ENCODE data around the gene PRKAG2.

The PRKAG2 gene

DNA sequence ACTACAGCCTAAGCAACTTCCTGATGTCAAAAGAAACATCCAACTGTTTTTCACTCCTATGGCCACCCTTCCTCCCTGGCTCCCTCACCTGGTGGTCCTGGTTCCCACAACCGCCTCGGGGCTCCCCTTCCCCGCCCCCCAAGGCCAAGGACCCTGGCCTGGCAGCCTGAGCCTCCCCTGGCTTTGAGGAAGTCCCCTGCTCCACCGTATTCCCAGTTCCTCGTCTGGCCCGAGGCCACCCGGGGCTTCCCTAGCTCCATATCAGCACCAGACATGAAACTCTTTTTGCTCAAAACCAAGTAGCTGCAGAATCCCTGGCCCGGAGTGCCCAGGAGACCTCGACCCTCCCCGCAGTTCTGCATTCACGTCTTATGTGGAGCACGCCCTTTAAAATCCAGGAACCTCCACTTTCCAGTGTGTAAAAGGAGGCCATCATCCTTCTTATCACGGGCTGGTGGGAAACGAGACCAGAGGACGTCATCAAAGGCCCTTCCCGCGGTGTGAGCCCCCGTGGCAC lies 82.9 kb downstream of the PRKAG2 start:
- H3K4me1 ChIP-seq (ENCODE audit: control insufficient read depth, insufficient read depth, low read length): peaks cover 30% of the 10 kb centered on the region
- no peaks in the 10 kb centered on the region for H3K9me3 ChIP-seq (ENCODE audit: control insufficient read depth, low read length)
- no peaks in the 10 kb centered on the region for H3K36me3 ChIP-seq (ENCODE audit: control insufficient read depth, insufficient read depth, low read length, severe bottlenecking)
- no peak overlapping the region for H3K4me3 ChIP-seq (ENCODE audit: low read length)
- no peaks in the 10 kb centered on the region for H3K27me3 ChIP-seq (replicated peaks; ENCODE audit: control insufficient read depth, insufficient read depth, low read length)
- DNase-seq (ENCODE audit: low read depth): no peak
- peak overlapping the region; percentile 12 for H3K9ac ChIP-seq (ENCODE audit: low read length)

DNA sequence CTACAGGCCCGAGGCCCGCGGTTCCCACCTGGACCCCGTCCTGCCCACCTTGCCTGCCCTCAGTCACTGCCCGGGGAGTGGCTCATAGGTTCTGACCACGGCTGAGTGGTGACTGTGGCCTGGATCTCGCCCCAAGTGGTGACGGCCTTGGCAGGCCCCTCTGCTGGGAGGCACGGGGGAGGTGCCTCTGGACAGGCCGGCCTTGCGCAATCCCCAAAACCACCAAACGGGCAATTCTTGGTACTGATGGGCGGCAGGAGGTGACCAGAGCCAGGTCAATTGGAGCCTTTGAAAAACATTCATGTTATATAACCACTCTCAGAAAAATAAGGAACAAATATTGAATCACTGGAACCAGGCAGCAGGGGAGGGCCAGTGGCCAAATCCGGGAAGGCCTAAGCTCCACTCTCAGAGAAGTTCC lies 83.4 kb downstream of the PRKAG2 start:
- no peaks in the 10 kb centered on the region for H3K9me3 ChIP-seq (ENCODE audit: control insufficient read depth, low read length)
- no peak for DNase-seq (ENCODE audit: low read depth)
- H3K4me3 ChIP-seq (ENCODE audit: low read length): no peak overlapping the region
- H3K36me3 ChIP-seq (ENCODE audit: control insufficient read depth, insufficient read depth, low read length, severe bottlenecking): no peaks in the 10 kb centered on the region
- peaks cover 30% of the 10 kb centered on the region for H3K4me1 ChIP-seq (ENCODE audit: control insufficient read depth, insufficient read depth, low read length)
- H3K27me3 ChIP-seq (replicated peaks; ENCODE audit: control insufficient read depth, insufficient read depth, low read length): no peaks in the 10 kb centered on the region
- peak overlapping the region; percentile 12 for H3K9ac ChIP-seq (ENCODE audit: low read length)

DNA sequence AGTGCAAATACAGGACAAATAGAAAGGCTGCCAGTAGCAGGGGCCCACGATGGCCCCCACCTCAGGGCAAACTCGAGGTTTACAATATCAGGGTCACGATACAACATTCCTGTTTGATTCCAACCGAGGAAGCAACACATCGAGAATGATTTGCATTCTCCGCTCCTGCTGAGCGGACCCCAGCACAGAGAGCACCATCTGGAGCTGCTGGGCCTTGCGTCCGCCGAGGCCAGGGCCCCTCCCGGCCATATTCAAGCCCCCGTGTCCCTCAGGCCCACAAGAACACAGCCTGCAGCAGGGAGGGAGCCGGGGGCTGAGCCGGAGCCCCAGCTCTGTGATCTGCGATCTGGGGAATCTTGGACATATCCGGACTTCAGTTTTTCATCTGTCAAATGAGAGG lies 84.3 kb downstream of the PRKAG2 start:
- no peaks in the 10 kb centered on the region for H3K9me3 ChIP-seq (ENCODE audit: control insufficient read depth, low read length)
- H3K27me3 ChIP-seq (replicated peaks; ENCODE audit: control insufficient read depth, insufficient read depth, low read length): peaks cover 5% of the 10 kb centered on the region
- H3K4me3 ChIP-seq (ENCODE audit: low read length): no peak overlapping the region
- no peak overlapping the region for H3K9ac ChIP-seq (ENCODE audit: low read length)
- DNase-seq (ENCODE audit: low read depth): no peak
- H3K4me1 ChIP-seq (ENCODE audit: control insufficient read depth, insufficient read depth, low read length): peaks cover 24% of the 10 kb centered on the region
- H3K36me3 ChIP-seq (ENCODE audit: control insufficient read depth, insufficient read depth, low read length, severe bottlenecking): no peaks in the 10 kb centered on the region

DNA sequence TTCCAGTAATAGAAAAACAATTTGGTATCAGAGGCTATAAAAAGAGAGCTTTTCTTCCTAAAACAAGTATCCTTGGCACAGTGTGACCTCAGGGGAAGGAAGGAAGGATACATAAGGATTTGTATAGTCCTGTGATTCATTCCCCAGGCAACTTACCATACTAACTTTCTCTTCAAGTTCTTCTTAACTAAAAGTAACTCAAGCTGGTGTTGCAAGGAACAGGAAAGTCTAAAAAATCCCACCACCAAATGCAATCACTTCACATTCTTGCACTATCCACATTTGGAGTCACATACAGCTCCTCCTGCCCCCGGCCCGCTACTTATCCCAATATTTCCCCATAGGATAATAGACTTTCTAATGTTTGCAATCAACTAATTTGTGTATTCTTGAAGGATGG lies 84.8 kb downstream of the PRKAG2 start:
- peak; percentile 6 for DNase-seq (ENCODE audit: low read depth)
- H3K36me3 ChIP-seq (ENCODE audit: control insufficient read depth, insufficient read depth, low read length, severe bottlenecking): no peaks in the 10 kb centered on the region
- H3K9me3 ChIP-seq (ENCODE audit: control insufficient read depth, low read length): no peaks in the 10 kb centered on the region
- peaks cover 10% of the 10 kb centered on the region for H3K27me3 ChIP-seq (replicated peaks; ENCODE audit: control insufficient read depth, insufficient read depth, low read length)
- H3K9ac ChIP-seq (ENCODE audit: low read length): no peak overlapping the region
- H3K4me1 ChIP-seq (ENCODE audit: control insufficient read depth, insufficient read depth, low read length): peaks cover 18% of the 10 kb centered on the region
- H3K4me3 ChIP-seq (ENCODE audit: low read length): no peak overlapping the region

DNA sequence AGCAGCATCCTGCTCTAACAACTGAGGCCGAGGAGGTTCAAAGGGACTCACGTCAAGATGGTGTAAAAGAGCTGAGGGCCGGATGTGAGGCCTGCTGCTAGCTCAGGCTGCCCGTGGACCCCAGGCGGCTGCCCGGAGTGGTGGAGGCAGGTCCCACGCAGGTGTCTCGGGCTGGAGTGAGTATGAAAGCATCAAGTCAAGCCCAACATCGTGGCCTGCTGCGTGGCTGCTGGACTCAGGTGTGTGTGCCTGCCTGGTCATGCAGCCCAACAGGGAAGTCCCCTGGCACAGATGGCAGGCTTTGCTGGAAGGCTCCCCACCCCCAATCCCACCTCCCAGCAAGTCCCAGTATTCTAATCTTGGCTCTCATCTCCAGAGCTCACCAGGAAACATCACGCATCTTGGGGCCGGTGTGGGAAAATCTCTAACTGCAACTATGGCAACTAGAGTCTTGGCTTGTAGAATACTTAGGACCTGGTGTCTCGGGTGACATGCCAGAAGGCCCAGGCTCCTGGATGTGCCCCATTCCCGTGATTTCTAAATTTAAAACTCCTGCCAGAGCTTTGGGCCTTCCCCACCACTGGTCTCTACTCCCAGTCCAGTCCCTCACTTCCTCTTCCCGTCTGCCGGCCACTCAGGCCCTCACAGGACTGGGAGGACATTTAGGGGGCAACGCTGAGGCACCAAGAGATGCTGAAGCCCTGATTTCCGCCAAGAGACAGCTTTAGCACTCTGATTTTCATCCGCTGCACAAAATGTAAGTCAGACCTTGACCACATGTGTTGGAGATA lies 85.9 kb downstream of the PRKAG2 start:
- peaks cover 14% of the 10 kb centered on the region for H3K27me3 ChIP-seq (replicated peaks; ENCODE audit: control insufficient read depth, insufficient read depth, low read length)
- peaks cover 8% of the 10 kb centered on the region for H3K4me1 ChIP-seq (ENCODE audit: control insufficient read depth, insufficient read depth, low read length)
- DNase-seq (ENCODE audit: low read depth): no peak
- no peaks in the 10 kb centered on the region for H3K9me3 ChIP-seq (ENCODE audit: control insufficient read depth, low read length)
- no peaks in the 10 kb centered on the region for H3K36me3 ChIP-seq (ENCODE audit: control insufficient read depth, insufficient read depth, low read length, severe bottlenecking)
- no peak overlapping the region for H3K4me3 ChIP-seq (ENCODE audit: low read length)
- H3K9ac ChIP-seq (ENCODE audit: low read length): no peak overlapping the region

DNA sequence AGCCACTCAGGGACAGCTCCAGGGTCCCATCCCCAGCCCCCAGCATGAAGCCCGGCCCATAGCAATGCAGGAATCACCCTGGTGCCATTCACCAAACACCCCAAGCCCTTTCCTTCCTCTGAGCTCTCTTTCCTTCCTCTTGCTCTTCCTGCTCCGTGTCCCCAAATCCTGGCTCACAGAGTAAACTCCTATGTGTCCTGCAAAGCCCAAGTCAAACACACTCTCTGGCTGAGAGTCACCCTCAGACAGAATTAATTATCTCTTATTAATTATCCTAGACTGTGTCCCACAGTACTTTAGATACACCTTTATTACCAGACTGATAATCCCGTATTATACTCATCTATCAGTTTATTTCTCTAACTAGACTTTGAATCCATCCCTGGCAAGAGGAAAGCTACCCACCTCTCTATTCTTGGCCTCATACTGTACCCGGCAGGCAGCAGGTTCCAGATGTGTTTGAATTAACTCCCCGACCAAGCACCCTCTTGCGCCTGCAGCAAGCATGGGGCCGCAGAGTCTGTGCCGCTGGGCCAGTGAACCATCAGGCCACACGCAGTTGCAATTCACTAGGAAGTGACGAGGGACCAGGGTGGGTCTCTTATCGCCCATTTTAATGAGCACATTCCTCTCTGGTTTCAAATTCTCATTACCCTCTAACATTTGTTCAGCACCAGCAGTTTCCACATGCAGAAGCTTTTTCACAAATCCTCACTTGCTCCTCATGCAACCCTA lies 86.7 kb downstream of the PRKAG2 start:
- Histone ChIP-seq H3K4me3 (ENCODE audit: low read length) (no peak overlapping the region), H3K9me3 (ENCODE audit: control insufficient read depth, low read length) (no peaks in the 10 kb centered on the region), H3K36me3 (ENCODE audit: control insufficient read depth, insufficient read depth, low read length, severe bottlenecking) (no peaks in the 10 kb centered on the region), H3K27me3 (replicated peaks; ENCODE audit: control insufficient read depth, insufficient read depth, low read length) (peaks cover 16% of the 10 kb centered on the region), H3K9ac (ENCODE audit: low read length) (no peak overlapping the region), H3K4me1 (ENCODE audit: control insufficient read depth, insufficient read depth, low read length) (peaks cover 7% of the 10 kb centered on the region)
- no peak for DNase-seq (ENCODE audit: low read depth)

DNA sequence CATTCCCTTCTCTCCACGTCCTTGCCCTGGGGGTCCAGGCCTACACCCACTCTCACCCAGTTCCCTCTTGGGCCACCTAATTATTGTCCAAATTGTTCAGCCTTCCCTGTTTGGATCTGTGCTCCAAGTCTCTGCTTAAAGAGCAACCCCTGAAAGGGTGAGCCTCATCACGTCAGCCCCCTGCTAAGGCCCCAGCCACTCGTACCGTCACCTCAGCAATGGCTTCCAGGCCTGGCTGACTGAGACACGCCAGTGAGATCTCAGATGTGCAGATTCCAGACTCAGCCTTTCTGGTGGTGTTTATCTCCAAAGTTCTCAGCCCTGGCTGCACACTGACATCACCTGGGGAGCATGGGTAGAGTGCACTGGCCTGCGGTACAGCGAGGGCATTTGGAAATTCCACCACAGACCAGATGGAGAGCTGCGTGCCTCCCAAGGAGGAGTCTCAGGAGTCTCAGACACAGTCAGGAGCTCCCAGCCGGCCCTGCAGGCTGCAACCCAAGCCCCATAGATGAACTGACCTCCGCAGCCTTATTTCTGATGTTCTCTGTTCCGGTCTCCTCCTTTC lies 87.5 kb downstream of the PRKAG2 start:
- no peak overlapping the region for H3K9ac ChIP-seq (ENCODE audit: low read length)
- no peak for DNase-seq (ENCODE audit: low read depth)
- no peak overlapping the region for H3K4me3 ChIP-seq (ENCODE audit: low read length)

DNA sequence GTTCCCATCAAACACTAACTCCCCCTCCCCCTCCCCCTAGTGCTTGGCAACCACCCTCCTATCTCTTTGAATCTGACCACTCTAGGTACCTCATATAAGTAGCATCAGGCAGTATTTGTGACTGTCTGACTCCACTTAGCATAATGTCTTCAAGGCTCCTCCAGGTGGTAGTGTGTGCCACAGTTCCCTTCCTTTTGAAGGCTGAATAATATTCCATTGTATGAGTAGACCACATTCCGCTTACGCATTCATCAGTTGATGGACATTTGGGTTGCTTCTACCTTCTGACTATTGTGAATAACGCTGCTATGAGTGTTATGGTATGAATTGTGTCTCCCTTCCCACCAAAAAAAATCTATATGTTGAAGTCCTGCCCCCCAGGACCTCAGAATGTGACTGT lies 89.6 kb downstream of the PRKAG2 start:
- Histone ChIP-seq H3K27me3 (replicated peaks; ENCODE audit: control insufficient read depth, insufficient read depth, low read length) (peaks cover 16% of the 10 kb centered on the region), H3K36me3 (ENCODE audit: control insufficient read depth, insufficient read depth, low read length, severe bottlenecking) (no peaks in the 10 kb centered on the region), H3K4me3 (ENCODE audit: low read length) (no peak overlapping the region), H3K9me3 (ENCODE audit: control insufficient read depth, low read length) (no peaks in the 10 kb centered on the region), H3K4me1 (ENCODE audit: control insufficient read depth, insufficient read depth, low read length) (peaks cover 3% of the 10 kb centered on the region), H3K9ac (ENCODE audit: low read length) (no peak overlapping the region)
- DNase-seq (ENCODE audit: low read depth): no peak

More for the DNA sequence above, 87.5 kb downstream of the PRKAG2 start:
- peaks cover 16% of the 10 kb centered on the region for H3K27me3 ChIP-seq (replicated peaks; ENCODE audit: control insufficient read depth, insufficient read depth, low read length)
- peaks cover 7% of the 10 kb centered on the region for H3K4me1 ChIP-seq (ENCODE audit: control insufficient read depth, insufficient read depth, low read length)
- no peaks in the 10 kb centered on the region for H3K9me3 ChIP-seq (ENCODE audit: control insufficient read depth, low read length)
- H3K36me3 ChIP-seq (ENCODE audit: control insufficient read depth, insufficient read depth, low read length, severe bottlenecking): no peaks in the 10 kb centered on the region

DNA sequence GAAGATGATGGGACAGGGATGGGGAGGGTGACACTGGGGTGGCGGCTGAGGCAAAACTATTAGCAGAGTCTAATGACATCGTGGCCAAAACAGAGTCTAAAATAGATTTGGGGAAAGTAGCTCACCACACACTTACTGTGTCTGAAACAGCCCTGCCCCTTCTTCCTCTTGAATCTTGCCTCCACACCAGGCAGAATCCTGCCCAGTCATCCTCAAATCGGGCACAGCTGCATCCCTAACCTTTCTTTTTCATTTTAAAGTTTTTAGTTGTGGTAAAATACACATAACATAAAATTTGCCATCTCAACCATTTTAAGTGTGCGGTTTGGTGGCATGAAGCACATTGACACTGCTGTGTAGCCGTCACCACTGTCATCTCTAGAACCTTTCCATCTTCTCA lies 90.0 kb downstream of the PRKAG2 start:
- Histone ChIP-seq H3K27me3 (replicated peaks; ENCODE audit: control insufficient read depth, insufficient read depth, low read length) (peaks cover 16% of the 10 kb centered on the region), H3K4me3 (ENCODE audit: low read length) (no peak overlapping the region), H3K4me1 (ENCODE audit: control insufficient read depth, insufficient read depth, low read length) (peaks cover 3% of the 10 kb centered on the region), H3K9me3 (ENCODE audit: control insufficient read depth, low read length) (no peaks in the 10 kb centered on the region), H3K9ac (ENCODE audit: low read length) (no peak overlapping the region), H3K36me3 (ENCODE audit: control insufficient read depth, insufficient read depth, low read length, severe bottlenecking) (no peaks in the 10 kb centered on the region)
- no peak for DNase-seq (ENCODE audit: low read depth)

DNA sequence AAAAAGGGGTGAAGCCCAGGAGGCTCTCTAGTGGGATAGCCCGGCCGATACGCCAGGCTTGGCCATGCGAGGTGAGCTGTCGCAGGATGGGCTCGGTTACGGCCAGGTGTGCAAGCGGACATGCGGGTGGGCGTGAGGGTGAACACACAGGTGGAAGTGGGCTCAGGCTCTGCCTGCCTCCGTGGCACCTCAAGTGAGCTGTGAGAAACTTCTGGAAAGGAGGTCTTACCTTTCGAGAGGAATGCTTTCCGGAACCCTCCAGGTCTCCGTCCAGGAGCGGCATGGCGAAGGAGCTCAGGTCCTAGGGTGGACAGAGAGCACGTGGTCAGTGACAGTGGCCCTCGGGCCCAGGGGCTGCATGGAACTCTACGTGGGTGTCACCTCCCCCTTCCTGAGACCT lies 90.7 kb downstream of the PRKAG2 start:
- H3K36me3 ChIP-seq (ENCODE audit: control insufficient read depth, insufficient read depth, low read length, severe bottlenecking): no peaks in the 10 kb centered on the region
- H3K4me3 ChIP-seq (ENCODE audit: low read length): no peak overlapping the region
- H3K9me3 ChIP-seq (ENCODE audit: control insufficient read depth, low read length): no peaks in the 10 kb centered on the region
- peaks cover 22% of the 10 kb centered on the region for H3K27me3 ChIP-seq (replicated peaks; ENCODE audit: control insufficient read depth, insufficient read depth, low read length)
- H3K4me1 ChIP-seq (ENCODE audit: control insufficient read depth, insufficient read depth, low read length): peaks cover 3% of the 10 kb centered on the region
- no peak for DNase-seq (ENCODE audit: low read depth)
- no peak overlapping the region for H3K9ac ChIP-seq (ENCODE audit: low read length)

DNA sequence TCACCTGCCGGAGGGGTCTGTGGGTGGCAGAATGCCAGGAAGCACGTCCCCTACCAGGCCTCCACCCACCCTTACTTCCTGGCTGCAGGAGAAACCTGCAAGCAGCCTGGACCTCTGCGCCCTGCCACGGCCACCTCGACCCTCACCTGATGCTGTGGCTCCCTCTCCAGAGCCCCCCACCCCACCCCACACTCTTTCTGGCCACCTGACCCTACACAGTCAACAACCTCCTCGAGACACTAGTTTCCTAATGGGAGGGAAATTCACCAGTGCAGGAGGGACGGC lies 91.3 kb downstream of the PRKAG2 start:
- Histone ChIP-seq H3K27me3 (replicated peaks; ENCODE audit: control insufficient read depth, insufficient read depth, low read length) (peaks cover 23% of the 10 kb centered on the region), H3K4me1 (ENCODE audit: control insufficient read depth, insufficient read depth, low read length) (peaks cover 3% of the 10 kb centered on the region), H3K36me3 (ENCODE audit: control insufficient read depth, insufficient read depth, low read length, severe bottlenecking) (no peaks in the 10 kb centered on the region), H3K4me3 (ENCODE audit: low read length) (no peak overlapping the region), H3K9me3 (ENCODE audit: control insufficient read depth, low read length) (no peaks in the 10 kb centered on the region), H3K9ac (ENCODE audit: low read length) (no peak overlapping the region)
- DNase-seq (ENCODE audit: low read depth): no peak
